K562 (cell line): ENCODE data around the gene ACTRT2. TPM values are rescaled to one million over a fixed set of nuclear protein-coding genes. Genes with fewer than 3 reads are reported as not detected.

Source experiments
- ATAC-seq: fragments of 200-7000 bp; cut with Tn5 transposase; 3 replicates; pipeline ENCODE4 v1.9.1; 2020; ENCODE audit warnings: moderate library complexity
- BruUV-seq: library from RNA; stranded (reverse); fragments of 400-500 nt; replicated peaks from 2 replicates; lab custom pipeline; 2021; lab: Mats Ljungman, UMichigan
- CTCF ChIA-PET: fragments of 300-600 bp; formaldehyde crosslinking; extraction: SDS; loops from one replicate; lab custom pipeline; 2021; ENCODE audit warnings: low intra/inter-chr PET ratio; lab: Yijun Ruan, JAX
- POLR2A ChIA-PET: fragments of 300-600, 350-650 bp; sonication (Branson Sonifier 250); formaldehyde crosslinking; extraction: SDS; loops from one replicate; lab custom pipeline; 2021; ENCODE audit warnings: antibody characterized with exemption, inconsistent platforms; lab: Yijun Ruan, JAX
- DNase-seq, 4 experiments: peaks; one replicate each; pipeline versions ENCODE4 v3.0.0 to v3.0.0-alpha.2; 2011 to 2018; ENCODE audit warnings: low spot score in 3 of 4, mixed read lengths in 3 of 4; ENCODE audit errors: extremely low read depth in 1 of 4
- FAIRE-seq: peaks from 2 replicates; lab custom pipeline; 2011; peaks lifted over from hg19 to GRCh38; lab: Jason Lieb, UNC
- H2AFZ ChIP-seq: 2 replicates; pipeline ENCODE4 v1.6.0; 2011; ENCODE audit warnings: low read depth, low read length, control low read depth, inconsistent platforms
- H3K27ac ChIP-seq: fragments of 200-600 bp; 3 replicates; pipeline ENCODE4 v1.8.0; 2011; ENCODE audit warnings: low read depth, mild to moderate bottlenecking, control low read depth, inconsistent platforms, low read length, moderate library complexity, mixed read lengths; ENCODE audit errors: extremely low read depth
- H3K27me3 ChIP-seq, 2 experiments: fragments of 300-600 bp in 1 of 2; 2 replicates in 1 of 2; 3 replicates in 1 of 2; pipeline versions ENCODE4 v1.6.0 to v1.8.0; 2011; ENCODE audit warnings: inconsistent platforms in 2 of 2, low read length in 2 of 2, mild to moderate bottlenecking in 1 of 2, mixed read lengths in 1 of 2, moderate library complexity in 1 of 2; ENCODE audit not compliant: control insufficient read depth in 2 of 2, insufficient read depth in 2 of 2
- H3K36me3 ChIP-seq: fragments of 300-600 bp; 3 replicates; pipeline ENCODE4 v1.8.0; 2011; ENCODE audit warnings: mild to moderate bottlenecking, low read length, inconsistent platforms; ENCODE audit not compliant: control insufficient read depth, insufficient read depth
- H3K4me1 ChIP-seq, 2 experiments: fragments of 200-600 bp in 1 of 2; replicated peaks in 1 of 2; 2 replicates in 1 of 2; 3 replicates in 1 of 2; pipeline versions ENCODE4 v1.5.1 to v1.8.0; 2011; ENCODE audit warnings: inconsistent platforms in 2 of 2, low read length in 2 of 2, mild to moderate bottlenecking in 1 of 2, mixed read lengths in 1 of 2, moderate library complexity in 1 of 2; ENCODE audit not compliant: control insufficient read depth in 2 of 2, insufficient read depth in 2 of 2
- H3K4me2 ChIP-seq: 2 replicates; pipeline ENCODE4 v1.6.1; 2011; ENCODE audit warnings: low read length, control low read depth, inconsistent platforms, mixed read lengths; ENCODE audit not compliant: insufficient read depth
- H3K4me3 ChIP-seq: fragments of 200-600 bp; sonication (generic), shearing (Covaris generic); 2 replicates; pipeline ENCODE4 v1.5.1; 2016; ENCODE audit warnings: control low read depth, inconsistent platforms
- H3K79me2 ChIP-seq: fragments of 200-600 bp; 3 replicates; pipeline ENCODE4 v1.8.0; 2011; ENCODE audit warnings: low read length, inconsistent platforms; ENCODE audit not compliant: control insufficient read depth, insufficient read depth
- H3K9ac ChIP-seq, 2 experiments: 2 replicates each; pipeline versions ENCODE4 v1.6.0 to v1.6.1; 2011; ENCODE audit warnings: low read depth in 2 of 2, low read length in 2 of 2, control low read depth in 1 of 2, inconsistent platforms in 1 of 2, mild to moderate bottlenecking in 1 of 2, mixed read lengths in 1 of 2; ENCODE audit not compliant: insufficient read depth in 1 of 2
- H3K9me1 ChIP-seq: one replicate; pipeline ENCODE4 v1.6.0; 2011; ENCODE audit warnings: inconsistent platforms, mild to moderate bottlenecking, low read length, moderate library complexity; ENCODE audit not compliant: control insufficient read depth, insufficient read depth
- H3K9me3 ChIP-seq: replicated peaks from 2 replicates; pipeline ENCODE4 v1.5.1; 2011; ENCODE audit warnings: low read depth, low read length, inconsistent platforms; ENCODE audit not compliant: control insufficient read depth, insufficient read depth
- H4K20me1 ChIP-seq: replicated peaks from 2 replicates; pipeline ENCODE4 v1.6.1; 2011; ENCODE audit warnings: low read length, inconsistent platforms, mixed read lengths; ENCODE audit not compliant: control insufficient read depth, insufficient read depth
- NCOA1 ChIP-seq: fragments of 450-650 bp; IDR thresholded peaks from 2 replicates; pipeline ENCODE4 v1.6.1; 2016; ENCODE audit warnings: low read depth
- PHF21A ChIP-seq: fragments of 450-650 bp; IDR thresholded peaks from 2 replicates; pipeline ENCODE4 v1.6.1; 2017; ENCODE audit warnings: low read depth, borderline replicate concordance
- THRAP3 ChIP-seq: fragments of 450-650 bp; IDR thresholded peaks from 2 replicates; pipeline ENCODE4 v1.6.1; 2016; ENCODE audit warnings: mild to moderate bottlenecking, inconsistent platforms, borderline replicate concordance
- ZNF263 ChIP-seq: sonication (generic); formaldehyde crosslinking; IDR thresholded peaks from 2 replicates; pipeline ENCODE4 v1.8.0; 2022; ENCODE audit warnings: mild to moderate bottlenecking, missing genetic modification reagents, borderline replicate concordance
- ZNF586 ChIP-seq: fragments of 450-650 bp; formaldehyde crosslinking; conservative IDR thresholded peaks from 2 replicates; pipeline ENCODE4 v1.4.0; 2020; ENCODE audit warnings: mild to moderate bottlenecking, moderate library complexity
- ZNF644 ChIP-seq: fragments of 200-800 bp; sonication (Bioruptor generic); IDR thresholded peaks from 2 replicates; pipeline ENCODE4 v1.6.1; 2016; ENCODE audit warnings: low read depth, missing genetic modification characterization, missing compliant biosample characterization
- WGBS: fragments of 100-300 bp; shearing (Covaris generic); methylation state at CpG from one replicate; pipeline ENCODE4 v1.1.6; 2016; ENCODE audit warnings: low coverage, mixed read lengths; ENCODE audit not compliant: insufficient coverage; ENCODE audit errors: missing lambda C conversion rate; 5-methylcytosine and 5-hydroxymethylcytosine counted together
- in situ Hi-C: fragments of 300-500 bp; cut with MboI; formaldehyde crosslinking; loops from 4 replicates; pipeline ENCODE4 v1.15.0; 2018; ENCODE audit warnings: inconsistent platforms, mixed read lengths
- intact Hi-C: fragments of 100-400 bp; cut with micrococcal nuclease; formaldehyde crosslinking; loops from 2 replicates; pipeline ENCODE4 v1.14.2; 2022
- polyA plus RNA-seq, 8 experiments: library from polyadenylated mRNA; depleted of rRNA in 4 of 8; stranded (reverse) in 5 of 8; unstranded in 3 of 8; fragments of >200 nt; fragmentation: Nextera tagmentation in 2 of 8; fragmentation: Illumina TruSeq in 1 of 8; extraction: Ambion mirVana in 2 of 8; extraction: Trizol in 1 of 8; gene quantifications; 2 replicates each; pipeline versions ENCODE4 v1.2.1 to v1.2.3, GENCODE V29; 2011 to 2014; ENCODE audit warnings: inconsistent platforms in 1 of 8, missing spikeins in 1 of 8
- total RNA-seq, 7 experiments: library from RNA; depleted of rRNA in 6 of 7; stranded (reverse); fragments of >200 nt in 6 of 7; fragmentation: Illumina TruSeq in 2 of 7; extraction: Trizol in 2 of 7; gene quantifications; 2 replicates each; pipeline versions ENCODE4 v1.2.1 to v1.2.3, GENCODE V29; 2011 to 2021; ENCODE audit warnings: low replicate concordance in 1 of 7
- TF ChIP-seq, protein P1 (sequence below): fragments of 200-800 bp; sonication (Bioruptor generic); IDR thresholded peaks from 2 replicates; pipeline ENCODE4 v1.6.1; 2016; ENCODE audit warnings: missing genetic modification characterization, missing compliant biosample characterization

ACTRT2 gene
- total and polyA plus RNA-seq, 9 of the 15 experiments (the other 6 are each of a cell fraction or from before 2014, with no cell fraction given): not detected

DNA sequence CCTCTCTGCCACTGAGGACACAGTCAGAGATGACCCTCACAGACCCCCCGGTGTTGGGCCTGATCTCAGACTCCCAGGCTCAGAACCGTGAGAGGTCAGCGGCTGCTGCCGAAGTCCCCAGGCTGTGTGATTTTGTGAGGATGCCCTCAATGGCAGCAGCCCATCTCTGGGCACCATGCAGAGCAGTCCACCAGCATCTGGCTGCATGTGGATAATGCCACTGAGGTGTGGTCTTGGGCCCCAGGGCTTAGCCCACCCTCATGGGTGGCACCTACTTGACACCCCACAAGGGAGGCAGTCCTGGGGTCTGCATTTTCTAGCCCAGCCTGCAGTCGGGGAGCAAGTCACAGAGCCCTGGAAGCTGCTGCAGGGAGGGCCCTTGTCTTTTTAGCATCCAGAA is 5.5 kb upstream of the ACTRT2 start (continued):
- no peak for TF ChIP-seq ZNF586

DNA sequence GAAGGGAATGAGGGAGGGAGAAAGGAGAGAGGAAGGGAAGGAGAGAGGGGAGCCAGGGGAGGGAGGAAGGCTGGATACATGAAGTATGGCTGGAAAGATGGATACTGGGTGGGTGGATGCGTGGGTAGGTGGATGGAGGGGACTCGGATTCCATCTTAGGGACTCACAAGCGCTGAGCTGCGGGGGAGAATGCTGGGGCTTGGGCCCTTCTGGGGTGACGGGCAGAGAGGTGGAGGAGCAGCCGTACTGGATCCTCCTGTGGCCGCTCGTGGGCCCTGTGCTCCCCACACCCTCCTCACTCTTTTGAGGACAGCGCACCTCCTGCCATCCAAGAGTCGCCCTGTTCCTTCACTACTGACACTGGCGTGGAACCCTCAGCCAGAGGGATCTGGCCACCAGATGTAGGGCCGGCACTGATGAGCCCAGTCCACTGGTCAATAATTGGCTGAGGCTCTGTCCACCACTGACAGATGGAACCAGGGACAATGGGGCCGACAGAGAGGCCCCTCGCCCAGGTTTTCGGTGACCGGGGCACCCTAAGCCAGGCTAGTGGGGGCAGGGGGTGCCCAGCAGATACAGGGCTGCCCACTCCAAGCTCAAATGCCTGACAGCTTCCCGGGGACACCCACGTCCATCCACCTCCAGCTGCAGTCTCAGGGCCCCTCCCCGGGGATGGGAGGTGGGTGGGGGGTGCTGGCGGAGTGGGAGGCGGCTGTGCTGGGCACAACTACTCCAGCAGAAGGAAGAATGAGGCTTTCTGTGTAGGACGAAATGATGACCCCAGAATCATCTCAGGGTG is 4.4 kb upstream of the ACTRT2 start:
- no TSS peak for BruUV-seq
- no peak for FAIRE-seq
- no peak for TF ChIP-seq NCOA1
- TF ChIP-seq, protein P1, sequence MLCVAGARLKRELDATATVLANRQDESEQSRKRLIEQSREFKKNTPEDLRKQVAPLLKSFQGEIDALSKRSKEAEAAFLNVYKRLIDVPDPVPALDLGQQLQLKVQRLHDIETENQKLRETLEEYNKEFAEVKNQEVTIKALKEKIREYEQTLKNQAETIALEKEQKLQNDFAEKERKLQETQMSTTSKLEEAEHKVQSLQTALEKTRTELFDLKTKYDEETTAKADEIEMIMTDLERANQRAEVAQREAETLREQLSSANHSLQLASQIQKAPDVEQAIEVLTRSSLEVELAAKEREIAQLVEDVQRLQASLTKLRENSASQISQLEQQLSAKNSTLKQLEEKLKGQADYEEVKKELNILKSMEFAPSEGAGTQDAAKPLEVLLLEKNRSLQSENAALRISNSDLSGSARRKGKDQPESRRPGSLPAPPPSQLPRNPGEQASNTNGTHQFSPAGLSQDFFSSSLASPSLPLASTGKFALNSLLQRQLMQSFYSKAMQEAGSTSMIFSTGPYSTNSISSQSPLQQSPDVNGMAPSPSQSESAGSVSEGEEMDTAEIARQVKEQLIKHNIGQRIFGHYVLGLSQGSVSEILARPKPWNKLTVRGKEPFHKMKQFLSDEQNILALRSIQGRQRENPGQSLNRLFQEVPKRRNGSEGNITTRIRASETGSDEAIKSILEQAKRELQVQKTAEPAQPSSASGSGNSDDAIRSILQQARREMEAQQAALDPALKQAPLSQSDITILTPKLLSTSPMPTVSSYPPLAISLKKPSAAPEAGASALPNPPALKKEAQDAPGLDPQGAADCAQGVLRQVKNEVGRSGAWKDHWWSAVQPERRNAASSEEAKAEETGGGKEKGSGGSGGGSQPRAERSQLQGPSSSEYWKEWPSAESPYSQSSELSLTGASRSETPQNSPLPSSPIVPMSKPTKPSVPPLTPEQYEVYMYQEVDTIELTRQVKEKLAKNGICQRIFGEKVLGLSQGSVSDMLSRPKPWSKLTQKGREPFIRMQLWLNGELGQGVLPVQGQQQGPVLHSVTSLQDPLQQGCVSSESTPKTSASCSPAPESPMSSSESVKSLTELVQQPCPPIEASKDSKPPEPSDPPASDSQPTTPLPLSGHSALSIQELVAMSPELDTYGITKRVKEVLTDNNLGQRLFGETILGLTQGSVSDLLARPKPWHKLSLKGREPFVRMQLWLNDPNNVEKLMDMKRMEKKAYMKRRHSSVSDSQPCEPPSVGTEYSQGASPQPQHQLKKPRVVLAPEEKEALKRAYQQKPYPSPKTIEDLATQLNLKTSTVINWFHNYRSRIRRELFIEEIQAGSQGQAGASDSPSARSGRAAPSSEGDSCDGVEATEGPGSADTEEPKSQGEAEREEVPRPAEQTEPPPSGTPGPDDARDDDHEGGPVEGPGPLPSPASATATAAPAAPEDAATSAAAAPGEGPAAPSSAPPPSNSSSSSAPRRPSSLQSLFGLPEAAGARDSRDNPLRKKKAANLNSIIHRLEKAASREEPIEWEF (CRISPR knock-in tag): no peak
- peak; percentile 51; the same call in 1 of the 2 replicates for TF ChIP-seq ZNF263 (CRISPR knock-in tag)
- TF ChIP-seq PHF21A: no peak
- TF ChIP-seq ZNF644 (tag): no peak
- no peak for TF ChIP-seq THRAP3
- TF ChIP-seq, all 486 proteins: peak for 1
- 0 out of 5 replicates have a peak, but pooled peaks cover 0 to 8% of the 10 kb centered on the region in 2 experiments for H3K4me1 ChIP-seq
- H3K4me2 ChIP-seq: no peak overlapping the region
- intact Hi-C loops: no loop called here
- H3K9me1 ChIP-seq: no peaks in the 10 kb centered on the region
- no peaks in the 10 kb centered on the region for H3K79me2 ChIP-seq
- no peaks in the 10 kb centered on the region for H3K9me3 ChIP-seq
- H3K27me3 ChIP-seq: peaks cover 2 to 59% of the 10 kb centered on the region in 2 experiments; a peak in 3 of 5 replicates
- H3K36me3 ChIP-seq: no peaks in the 10 kb centered on the region
- H2AFZ ChIP-seq: no peak overlapping the region
- 0 out of 2 replicates have a peak, but pooled peaks cover 4% of the 10 kb centered on the region for H4K20me1 ChIP-seq
- ChIA-PET CTCF (no interaction called here), POLR2A (no interaction called here)
- no peak overlapping the region for H3K4me3 ChIP-seq
- no peak for ATAC-seq
- WGBS: under 1% methylated on average over 22 of the region's 22 CpGs
- H3K9ac ChIP-seq: no peak overlapping the region
- no peak for DNase-seq
- H3K27ac ChIP-seq: no peak overlapping the region
- in situ Hi-C loops: no loop called here
